ENCODE data around the gene CCSER1. TPM values are rescaled to one million over a fixed set of nuclear protein-coding genes. Genes with fewer than 3 reads are reported as not detected.
"Not testable (repeated sequence)": the region's sequence is repeated elsewhere in the genome, so short reads cannot be mapped to it uniquely, and the experiment has no call there.

The CCSER1 gene
- total RNA-seq, 1 donor from 2014 or later = 11.9 TPM

- peaks cover 4% of the 10 kb centered on the region for H3K9me3 Mint-ChIP-seq
- no peak for TF ChIP-seq CTCF (conservative IDR thresholded peaks at IDR 0.05)
- no peaks in the 10 kb centered on the region for H3K27me3 Mint-ChIP-seq (ENCODE audit: low read depth)
- H3K4me3 Mint-ChIP-seq = no peak overlapping the region
- no peak overlapping the region for H3K27ac Mint-ChIP-seq (ENCODE audit: unreplicated experiment)
- H3K4me1 Mint-ChIP-seq = no peaks in the 10 kb centered on the region
- DNase-seq (ENCODE audit: low read depth, low spot score) = no peak
- H3K36me3 Mint-ChIP-seq (ENCODE audit: low read depth) = no peaks in the 10 kb centered on the region
Observed at GRCh38 chr4:91454111-91454510, 1326.9 kb downstream of the CCSER1 start.

- H3K27me3 Mint-ChIP-seq (ENCODE audit: low read depth); H3K36me3 Mint-ChIP-seq (ENCODE audit: low read depth); H3K4me1 Mint-ChIP-seq; DNase-seq (ENCODE audit: low read depth, low spot score); H3K9me3 Mint-ChIP-seq; H3K4me3 Mint-ChIP-seq; H3K27ac Mint-ChIP-seq (ENCODE audit: unreplicated experiment): not testable (repeated sequence)
Observed at GRCh38 chr4:91462566-91462965, 1335.4 kb downstream of the CCSER1 start.

GRCh38 chr4:91470671-91471070 lies 1343.5 kb downstream of the CCSER1 start:
- no peaks in the 10 kb centered on the region for H3K4me1 Mint-ChIP-seq
- no peaks in the 10 kb centered on the region for H3K27me3 Mint-ChIP-seq (ENCODE audit: low read depth)
- TF ChIP-seq CTCF (conservative IDR thresholded peaks at IDR 0.05) = no peak
- H3K36me3 Mint-ChIP-seq (ENCODE audit: low read depth) = no peaks in the 10 kb centered on the region
- no peak for DNase-seq (ENCODE audit: low read depth, low spot score)
- H3K9me3 Mint-ChIP-seq = no peaks in the 10 kb centered on the region
- no peak overlapping the region for H3K27ac Mint-ChIP-seq (ENCODE audit: unreplicated experiment)
- no peak overlapping the region for H3K4me3 Mint-ChIP-seq

GRCh38 chr4:91471280-91471679 lies 1344.1 kb downstream of the CCSER1 start:
- no peak for DNase-seq (ENCODE audit: low read depth, low spot score)
- H3K27me3 Mint-ChIP-seq (ENCODE audit: low read depth) = no peaks in the 10 kb centered on the region
- no peak for TF ChIP-seq CTCF (conservative IDR thresholded peaks at IDR 0.05)
- no peak overlapping the region for H3K4me3 Mint-ChIP-seq
- H3K9me3 Mint-ChIP-seq = no peaks in the 10 kb centered on the region
- no peaks in the 10 kb centered on the region for H3K36me3 Mint-ChIP-seq (ENCODE audit: low read depth)
- no peaks in the 10 kb centered on the region for H3K4me1 Mint-ChIP-seq
- H3K27ac Mint-ChIP-seq (ENCODE audit: unreplicated experiment) = no peak overlapping the region

GRCh38 chr4:91472046-91472445 lies 1344.9 kb downstream of the CCSER1 start:
- Mint-ChIP-seq H3K27me3 (ENCODE audit: low read depth) (no peaks in the 10 kb centered on the region), H3K4me1 (no peaks in the 10 kb centered on the region), H3K4me3 (no peak overlapping the region), H3K36me3 (ENCODE audit: low read depth) (no peaks in the 10 kb centered on the region), H3K27ac (ENCODE audit: unreplicated experiment) (no peak overlapping the region), H3K9me3 (no peaks in the 10 kb centered on the region)
- DNase-seq (ENCODE audit: low read depth, low spot score) = no peak
- TF ChIP-seq CTCF (conservative IDR thresholded peaks at IDR 0.05) = no peak

GRCh38 chr4:91485415-91485814 lies 1358.2 kb downstream of the CCSER1 start:
- Mint-ChIP-seq H3K27me3 (ENCODE audit: low read depth) (no peaks in the 10 kb centered on the region), H3K4me1 (no peaks in the 10 kb centered on the region), H3K27ac (ENCODE audit: unreplicated experiment) (no peak overlapping the region), H3K9me3 (peaks cover under 1% of the 10 kb centered on the region), H3K4me3 (no peak overlapping the region), H3K36me3 (ENCODE audit: low read depth) (no peaks in the 10 kb centered on the region)
- no peak for TF ChIP-seq CTCF (conservative IDR thresholded peaks at IDR 0.05)
- no peak for DNase-seq (ENCODE audit: low read depth, low spot score)
